GM19372 (cell line): ENCODE data around the gene SLC38A11.

Experiments
- ATAC-seq: cut with Tn5 transposase; IDR thresholded peaks from one replicate; pipeline ENCODE4 v1.9.1; 2021; ENCODE audit warnings: mild to moderate bottlenecking, low read depth, moderate library complexity; ENCODE audit not compliant: unreplicated experiment

SLC38A11 gene

DNA sequence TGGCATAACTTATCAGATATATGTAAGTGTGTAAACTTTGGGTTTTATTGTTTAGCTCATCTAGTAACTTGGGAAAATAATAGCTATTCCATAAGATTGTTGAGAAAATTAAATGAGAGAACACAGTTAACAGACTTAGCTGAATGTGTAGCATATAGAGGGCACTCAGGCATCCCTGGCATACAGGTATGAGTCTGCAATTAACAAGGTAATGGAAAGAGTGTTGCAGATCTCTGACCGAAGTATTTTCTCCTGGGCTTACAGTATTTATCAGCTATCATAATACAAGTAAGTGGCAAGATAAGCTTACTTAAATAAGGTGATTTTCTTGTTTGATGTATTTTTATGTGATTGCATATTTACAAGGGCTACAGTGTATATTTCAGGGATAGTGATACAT is 105.8 kb downstream of the SLC38A11 start:
- ATAC-seq: no peak

DNA sequence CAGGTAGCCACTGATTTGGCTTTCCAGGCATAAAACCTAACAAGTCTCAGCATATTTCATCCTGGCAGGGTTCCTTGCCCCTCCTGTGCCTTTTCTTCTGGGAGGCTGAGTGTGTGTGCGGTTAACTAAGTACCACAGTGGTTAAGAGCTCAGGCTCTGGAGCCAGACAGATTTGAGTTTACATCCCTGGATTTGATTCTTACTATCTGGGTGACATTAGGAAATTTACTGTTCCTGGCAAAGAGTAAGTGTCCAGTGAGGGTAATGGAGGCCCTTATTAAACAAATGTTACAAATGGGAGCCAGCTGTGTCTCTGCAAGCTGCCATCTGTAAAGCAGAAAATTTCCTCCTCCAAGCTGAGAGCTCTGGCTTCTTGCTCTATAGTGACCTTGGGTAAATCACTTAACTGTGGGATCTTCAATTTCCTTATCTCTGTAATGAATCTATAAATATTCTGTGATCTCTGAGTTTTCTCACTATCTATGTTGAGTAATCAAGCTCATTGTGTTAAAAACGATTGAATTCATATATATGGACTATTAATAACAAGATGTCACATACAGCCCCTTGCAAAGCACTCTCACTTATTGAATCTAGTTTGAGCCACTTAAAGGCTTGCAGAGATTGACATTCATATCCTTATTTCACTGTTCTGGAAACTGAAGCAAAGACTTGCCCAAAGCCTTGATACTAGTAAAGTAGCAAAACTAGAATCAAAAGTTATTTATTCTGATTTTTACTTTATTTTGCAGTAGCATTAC is 107.2 kb downstream of the SLC38A11 start:
- ATAC-seq: no peak

DNA sequence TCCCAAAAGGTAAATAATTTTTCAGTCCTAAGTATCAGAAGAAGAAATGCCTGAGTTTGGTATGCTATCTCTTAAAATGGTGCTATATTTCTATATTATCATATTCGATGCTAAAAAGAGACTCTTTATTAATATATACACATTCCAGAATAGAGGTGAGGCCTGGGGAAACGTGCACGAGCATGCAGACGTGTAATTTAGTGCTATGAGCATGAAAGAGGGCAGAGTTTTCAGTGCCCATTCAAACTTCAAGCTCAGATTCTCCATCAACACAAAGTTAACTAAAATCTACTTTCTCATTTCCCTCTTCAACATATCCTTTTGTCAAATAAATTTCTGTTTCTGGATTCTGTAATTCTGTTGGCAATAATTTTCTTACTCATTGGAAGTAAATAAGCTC is 108.0 kb downstream of the SLC38A11 start:
- no peak for ATAC-seq

DNA sequence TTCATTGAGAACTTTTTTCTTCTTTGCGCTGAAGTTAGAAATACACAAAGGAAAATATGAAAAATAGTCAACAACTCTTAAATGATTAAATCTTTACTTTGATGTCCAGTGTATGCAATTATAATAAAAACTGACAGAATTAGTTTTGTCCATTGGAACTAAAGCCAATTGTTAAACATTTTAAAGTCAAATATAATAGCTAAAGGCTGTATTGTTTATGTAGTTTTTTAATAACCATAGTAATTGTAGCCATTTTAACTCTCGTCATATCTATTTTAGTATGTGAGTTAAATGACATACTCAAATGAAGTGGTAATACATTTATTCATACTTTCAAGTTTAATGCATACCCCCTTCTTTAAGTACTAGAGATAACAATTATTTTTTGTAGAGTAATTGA is 109.0 kb downstream of the SLC38A11 start:
- ATAC-seq: no peak
